ENCODE measurements around the gene CGB5.

- TF ChIP-seq, protein P1, sequence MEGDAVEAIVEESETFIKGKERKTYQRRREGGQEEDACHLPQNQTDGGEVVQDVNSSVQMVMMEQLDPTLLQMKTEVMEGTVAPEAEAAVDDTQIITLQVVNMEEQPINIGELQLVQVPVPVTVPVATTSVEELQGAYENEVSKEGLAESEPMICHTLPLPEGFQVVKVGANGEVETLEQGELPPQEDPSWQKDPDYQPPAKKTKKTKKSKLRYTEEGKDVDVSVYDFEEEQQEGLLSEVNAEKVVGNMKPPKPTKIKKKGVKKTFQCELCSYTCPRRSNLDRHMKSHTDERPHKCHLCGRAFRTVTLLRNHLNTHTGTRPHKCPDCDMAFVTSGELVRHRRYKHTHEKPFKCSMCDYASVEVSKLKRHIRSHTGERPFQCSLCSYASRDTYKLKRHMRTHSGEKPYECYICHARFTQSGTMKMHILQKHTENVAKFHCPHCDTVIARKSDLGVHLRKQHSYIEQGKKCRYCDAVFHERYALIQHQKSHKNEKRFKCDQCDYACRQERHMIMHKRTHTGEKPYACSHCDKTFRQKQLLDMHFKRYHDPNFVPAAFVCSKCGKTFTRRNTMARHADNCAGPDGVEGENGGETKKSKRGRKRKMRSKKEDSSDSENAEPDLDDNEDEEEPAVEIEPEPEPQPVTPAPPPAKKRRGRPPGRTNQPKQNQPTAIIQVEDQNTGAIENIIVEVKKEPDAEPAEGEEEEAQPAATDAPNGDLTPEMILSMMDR (IDR thresholded peaks at IDR 0.05; ENCODE audit: insufficient read depth, low read depth, low read length): no peak
- TF ChIP-seq EZH2 (IDR thresholded peaks at IDR 0.05; ENCODE audit: insufficient read depth, low read length): no peak
These were observed 23.3 kb upstream of the CGB5 start for GRCh38 chr19:49020342-49020741.

Data from astrocyte (in vitro differentiated cells and primary cell).